ENCODE results near the gene SLC22A1.

Gene SLC22A1

DNA sequence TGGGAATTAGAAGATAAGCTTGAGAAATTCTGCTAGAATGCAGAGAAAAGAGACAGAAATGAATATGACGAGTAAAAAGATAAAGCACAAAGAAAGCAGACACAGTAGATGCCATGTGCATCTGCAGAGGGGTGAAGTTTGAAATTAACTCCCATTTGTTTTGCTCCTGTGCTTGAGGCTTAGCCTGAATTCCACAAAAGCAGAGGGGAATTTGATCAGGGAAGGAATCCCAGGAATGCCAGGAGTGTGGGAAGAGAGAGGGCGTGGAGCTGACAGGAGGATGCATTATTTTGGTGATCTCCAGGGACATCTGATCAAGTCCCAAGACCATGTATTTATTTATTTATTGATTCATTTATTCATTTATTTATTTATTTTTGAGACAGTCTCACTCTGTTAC is 55.6 kb downstream of the SLC22A1 start:
- no peak overlapping the region for H3K27ac ChIP-seq (ENCODE audit: low read depth, low read length)
- H3K36me3 ChIP-seq (ENCODE audit: insufficient read depth, low read length), result no peaks in the 10 kb centered on the region
- no peaks in the 10 kb centered on the region for H3K79me2 ChIP-seq (ENCODE audit: control insufficient read depth, insufficient read depth, low read length, unreplicated experiment)
- no peaks in the 10 kb centered on the region for H3K27me3 ChIP-seq (ENCODE audit: insufficient read depth, low read length)
- no peak overlapping the region for H2AFZ ChIP-seq (ENCODE audit: low read length, unreplicated experiment)
- no peaks in the 10 kb centered on the region for H3K4me1 ChIP-seq (ENCODE audit: control insufficient read depth, insufficient read depth, low read length, unreplicated experiment)
- H3K4me3 ChIP-seq (ENCODE audit: low read depth, low read length), result no peak overlapping the region

GRCh38 chr6:160178271-160178670 is 56.7 kb downstream of the SLC22A1 start:
- no peaks in the 10 kb centered on the region for H3K27me3 ChIP-seq (ENCODE audit: insufficient read depth, low read length)
- no peaks in the 10 kb centered on the region for H3K79me2 ChIP-seq (ENCODE audit: control insufficient read depth, insufficient read depth, low read length, unreplicated experiment)
- no peak overlapping the region for H3K4me3 ChIP-seq (ENCODE audit: low read depth, low read length)
- H2AFZ ChIP-seq (ENCODE audit: low read length, unreplicated experiment), result no peak overlapping the region
- H3K4me1 ChIP-seq (ENCODE audit: control insufficient read depth, insufficient read depth, low read length, unreplicated experiment), result no peaks in the 10 kb centered on the region
- no peaks in the 10 kb centered on the region for H3K36me3 ChIP-seq (ENCODE audit: insufficient read depth, low read length)
- no peak overlapping the region for H3K27ac ChIP-seq (ENCODE audit: low read depth, low read length)

DNA sequence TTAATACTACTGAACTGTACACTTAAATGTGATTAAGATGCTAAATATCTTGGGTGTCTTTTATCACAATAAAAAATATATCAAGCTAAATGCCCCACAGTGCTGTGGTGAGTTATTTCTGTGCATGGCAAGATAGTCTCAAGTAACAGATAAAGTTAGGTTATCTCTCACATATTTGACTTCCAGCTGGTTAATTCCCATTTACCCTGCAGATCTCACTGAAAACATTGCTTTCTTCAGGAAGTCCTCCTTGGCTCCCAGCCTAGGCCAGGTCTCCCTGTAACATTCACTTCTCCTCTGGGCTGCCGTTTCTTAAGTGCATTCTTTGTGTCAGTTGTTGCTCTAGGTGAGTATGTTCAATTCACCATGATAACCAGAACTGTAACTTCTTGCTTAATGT is 59.1 kb downstream of the SLC22A1 start:
- H3K27ac ChIP-seq (ENCODE audit: low read depth, low read length), result no peak overlapping the region
- H3K36me3 ChIP-seq (ENCODE audit: insufficient read depth, low read length), result no peaks in the 10 kb centered on the region
- no peaks in the 10 kb centered on the region for H3K27me3 ChIP-seq (ENCODE audit: insufficient read depth, low read length)
- H2AFZ ChIP-seq (ENCODE audit: low read length, unreplicated experiment), result no peak overlapping the region
- H3K4me1 ChIP-seq (ENCODE audit: control insufficient read depth, insufficient read depth, low read length, unreplicated experiment), result no peaks in the 10 kb centered on the region
- no peaks in the 10 kb centered on the region for H3K79me2 ChIP-seq (ENCODE audit: control insufficient read depth, insufficient read depth, low read length, unreplicated experiment)
- no peak overlapping the region for H3K4me3 ChIP-seq (ENCODE audit: low read depth, low read length)

GRCh38 chr6:160188773-160189172 is 67.2 kb downstream of the SLC22A1 start:
- H3K79me2 ChIP-seq (ENCODE audit: control insufficient read depth, insufficient read depth, low read length, unreplicated experiment), result no peaks in the 10 kb centered on the region
- H3K27ac ChIP-seq (ENCODE audit: low read depth, low read length), result no peak overlapping the region
- no peaks in the 10 kb centered on the region for H3K4me1 ChIP-seq (ENCODE audit: control insufficient read depth, insufficient read depth, low read length, unreplicated experiment)
- H3K36me3 ChIP-seq (ENCODE audit: insufficient read depth, low read length), result no peaks in the 10 kb centered on the region
- H3K27me3 ChIP-seq (ENCODE audit: insufficient read depth, low read length), result no peaks in the 10 kb centered on the region
- H2AFZ ChIP-seq (ENCODE audit: low read length, unreplicated experiment), result no peak overlapping the region
- H3K4me3 ChIP-seq (ENCODE audit: low read depth, low read length), result no peak overlapping the region

DNA sequence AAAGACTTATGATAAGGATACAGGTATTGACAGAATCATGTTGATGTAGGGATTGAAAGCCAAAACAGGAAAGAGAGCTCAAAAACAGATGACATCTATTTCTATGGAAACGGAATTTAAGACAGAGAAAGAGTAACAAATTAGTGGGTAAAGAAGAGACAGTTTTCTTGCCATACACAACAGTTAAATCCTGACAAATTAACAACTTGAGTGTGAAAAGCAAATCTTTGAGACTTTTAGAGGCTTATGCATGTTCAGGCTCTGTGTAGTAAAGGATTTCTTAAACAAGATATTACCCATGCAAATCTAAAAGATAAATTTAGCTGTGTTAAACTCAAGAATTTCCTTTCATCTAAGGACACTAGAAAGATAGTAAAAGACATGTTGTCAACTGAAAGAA is 68.5 kb downstream of the SLC22A1 start:
- H3K79me2 ChIP-seq (ENCODE audit: control insufficient read depth, insufficient read depth, low read length, unreplicated experiment), result no peaks in the 10 kb centered on the region
- H3K4me1 ChIP-seq (ENCODE audit: control insufficient read depth, insufficient read depth, low read length, unreplicated experiment), result no peaks in the 10 kb centered on the region
- no peaks in the 10 kb centered on the region for H3K36me3 ChIP-seq (ENCODE audit: insufficient read depth, low read length)
- H3K27ac ChIP-seq (ENCODE audit: low read depth, low read length), result no peak overlapping the region
- no peak overlapping the region for H3K4me3 ChIP-seq (ENCODE audit: low read depth, low read length)
- H2AFZ ChIP-seq (ENCODE audit: low read length, unreplicated experiment), result no peak overlapping the region
- H3K27me3 ChIP-seq (ENCODE audit: insufficient read depth, low read length), result no peaks in the 10 kb centered on the region

- H3K4me3 ChIP-seq (ENCODE audit: low read depth, low read length), result no peak overlapping the region
- H2AFZ ChIP-seq (ENCODE audit: low read length, unreplicated experiment), result no peak overlapping the region
- H3K4me1 ChIP-seq (ENCODE audit: control insufficient read depth, insufficient read depth, low read length, unreplicated experiment), result no peaks in the 10 kb centered on the region
- no peak overlapping the region for H3K27ac ChIP-seq (ENCODE audit: low read depth, low read length)
- H3K27me3 ChIP-seq (ENCODE audit: insufficient read depth, low read length), result no peaks in the 10 kb centered on the region
- no peaks in the 10 kb centered on the region for H3K79me2 ChIP-seq (ENCODE audit: control insufficient read depth, insufficient read depth, low read length, unreplicated experiment)
- no peaks in the 10 kb centered on the region for H3K36me3 ChIP-seq (ENCODE audit: insufficient read depth, low read length)
Observed at GRCh38 chr6:160190973-160191372, 69.4 kb downstream of the SLC22A1 start.

- Histone ChIP-seq H3K79me2 (ENCODE audit: control insufficient read depth, insufficient read depth, low read length, unreplicated experiment) (no peaks in the 10 kb centered on the region), H3K27ac (ENCODE audit: low read depth, low read length) (no peak overlapping the region), H2AFZ (ENCODE audit: low read length, unreplicated experiment) (no peak overlapping the region), H3K4me3 (ENCODE audit: low read depth, low read length) (no peak overlapping the region), H3K36me3 (ENCODE audit: insufficient read depth, low read length) (no peaks in the 10 kb centered on the region), H3K4me1 (ENCODE audit: control insufficient read depth, insufficient read depth, low read length, unreplicated experiment) (no peaks in the 10 kb centered on the region), H3K27me3 (ENCODE audit: insufficient read depth, low read length) (no peaks in the 10 kb centered on the region)
Observed at GRCh38 chr6:160192840-160193239, 71.2 kb downstream of the SLC22A1 start.

GRCh38 chr6:160194808-160195207 is 73.2 kb downstream of the SLC22A1 start:
- no peaks in the 10 kb centered on the region for H3K79me2 ChIP-seq (ENCODE audit: control insufficient read depth, insufficient read depth, low read length, unreplicated experiment)
- H3K27me3 ChIP-seq (ENCODE audit: insufficient read depth, low read length), result no peaks in the 10 kb centered on the region
- no peak overlapping the region for H2AFZ ChIP-seq (ENCODE audit: low read length, unreplicated experiment)
- H3K36me3 ChIP-seq (ENCODE audit: insufficient read depth, low read length), result no peaks in the 10 kb centered on the region
- no peaks in the 10 kb centered on the region for H3K4me1 ChIP-seq (ENCODE audit: control insufficient read depth, insufficient read depth, low read length, unreplicated experiment)
- H3K27ac ChIP-seq (ENCODE audit: low read depth, low read length), result no peak overlapping the region
- no peak overlapping the region for H3K4me3 ChIP-seq (ENCODE audit: low read depth, low read length)

DNA sequence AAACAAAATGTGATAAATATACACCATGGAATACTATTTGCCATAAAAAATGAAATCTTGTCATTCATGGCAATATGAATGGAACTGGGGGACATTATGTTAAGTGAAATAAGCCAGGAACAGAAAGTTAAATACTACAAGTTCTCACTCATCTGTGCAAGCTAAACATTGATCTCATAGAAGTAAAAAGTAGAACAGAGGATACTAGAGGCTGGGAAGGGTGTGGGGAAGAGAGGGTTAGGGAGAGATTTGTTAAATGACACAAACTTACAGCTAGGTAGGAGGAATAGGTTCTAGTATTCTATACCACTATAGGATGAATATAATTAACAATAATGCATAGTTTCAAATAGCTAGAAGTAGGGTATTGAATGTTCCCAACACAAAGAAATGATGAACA is 76.0 kb downstream of the SLC22A1 start:
- Histone ChIP-seq H3K36me3 (ENCODE audit: insufficient read depth, low read length) (no peaks in the 10 kb centered on the region), H3K4me3 (ENCODE audit: low read depth, low read length) (no peak overlapping the region), H3K27me3 (ENCODE audit: insufficient read depth, low read length) (no peaks in the 10 kb centered on the region), H3K79me2 (ENCODE audit: control insufficient read depth, insufficient read depth, low read length, unreplicated experiment) (no peaks in the 10 kb centered on the region), H3K4me1 (ENCODE audit: control insufficient read depth, insufficient read depth, low read length, unreplicated experiment) (no peaks in the 10 kb centered on the region), H2AFZ (ENCODE audit: low read length, unreplicated experiment) (no peak overlapping the region), H3K27ac (ENCODE audit: low read depth, low read length) (no peak overlapping the region)

GRCh38 chr6:160198606-160199211 is 77.1 kb downstream of the SLC22A1 start:
- no peak overlapping the region for H3K4me3 ChIP-seq (ENCODE audit: low read depth, low read length)
- no peaks in the 10 kb centered on the region for H3K4me1 ChIP-seq (ENCODE audit: control insufficient read depth, insufficient read depth, low read length, unreplicated experiment)
- no peak overlapping the region for H3K27ac ChIP-seq (ENCODE audit: low read depth, low read length)
- no peak overlapping the region for H2AFZ ChIP-seq (ENCODE audit: low read length, unreplicated experiment)
- no peaks in the 10 kb centered on the region for H3K36me3 ChIP-seq (ENCODE audit: insufficient read depth, low read length)
- no peaks in the 10 kb centered on the region for H3K79me2 ChIP-seq (ENCODE audit: control insufficient read depth, insufficient read depth, low read length, unreplicated experiment)
- H3K27me3 ChIP-seq (ENCODE audit: insufficient read depth, low read length), result no peaks in the 10 kb centered on the region

GRCh38 chr6:160201061-160201460 is 79.4 kb downstream of the SLC22A1 start:
- H3K79me2 ChIP-seq (ENCODE audit: control insufficient read depth, insufficient read depth, low read length, unreplicated experiment), result no peaks in the 10 kb centered on the region
- no peaks in the 10 kb centered on the region for H3K27me3 ChIP-seq (ENCODE audit: insufficient read depth, low read length)
- no peak overlapping the region for H3K4me3 ChIP-seq (ENCODE audit: low read depth, low read length)
- H3K27ac ChIP-seq (ENCODE audit: low read depth, low read length), result no peak overlapping the region
- no peak overlapping the region for H2AFZ ChIP-seq (ENCODE audit: low read length, unreplicated experiment)
- no peaks in the 10 kb centered on the region for H3K4me1 ChIP-seq (ENCODE audit: control insufficient read depth, insufficient read depth, low read length, unreplicated experiment)
- H3K36me3 ChIP-seq (ENCODE audit: insufficient read depth, low read length), result no peaks in the 10 kb centered on the region

All from ACC112 (cell line).